GM12873 (cell line): ENCODE data around the gene DENND4A.

Source experiments
- CTCF ChIP-seq: IDR thresholded peaks from 2 replicates; pipeline ENCODE4 v1.5.1; 2012; ENCODE audit warnings: low read depth, mild to moderate bottlenecking, moderate library complexity, low read length, control low read depth; ENCODE audit not compliant: insufficient read depth; ENCODE audit errors: missing control alignments

DENND4A gene

GRCh38 chr15:65666257-65666656, 125.8 kb downstream of the DENND4A start:
- TF ChIP-seq CTCF, result no peak

- TF ChIP-seq CTCF, result no peak
These were observed 128.6 kb downstream of the DENND4A start for GRCh38 chr15:65663521-65663920.

- TF ChIP-seq CTCF, result no peak
These were observed 131.2 kb downstream of the DENND4A start for GRCh38 chr15:65660927-65661326.

GRCh38 chr15:65659502-65660052, 132.5 kb downstream of the DENND4A start:
- TF ChIP-seq CTCF, result no peak

DNA sequence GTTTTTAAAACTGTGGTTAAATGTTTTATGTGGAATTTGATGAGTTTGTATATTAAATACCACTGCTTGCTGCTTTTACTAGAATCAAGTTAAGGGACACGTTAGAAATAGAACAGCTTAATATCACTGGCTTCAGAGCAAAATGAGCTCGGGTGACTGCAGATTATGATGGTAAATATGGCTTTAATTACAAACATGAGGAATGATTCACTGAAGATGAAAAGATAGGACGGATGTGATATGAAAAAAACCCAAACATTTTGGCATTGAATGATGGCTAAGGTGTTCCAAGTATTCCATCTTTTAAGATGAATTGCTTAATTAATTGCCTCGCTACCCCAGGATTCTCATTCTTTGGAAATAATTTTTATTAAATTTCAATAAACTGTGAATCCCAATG, 136.6 kb downstream of the DENND4A start:
- no peak for TF ChIP-seq CTCF

DNA sequence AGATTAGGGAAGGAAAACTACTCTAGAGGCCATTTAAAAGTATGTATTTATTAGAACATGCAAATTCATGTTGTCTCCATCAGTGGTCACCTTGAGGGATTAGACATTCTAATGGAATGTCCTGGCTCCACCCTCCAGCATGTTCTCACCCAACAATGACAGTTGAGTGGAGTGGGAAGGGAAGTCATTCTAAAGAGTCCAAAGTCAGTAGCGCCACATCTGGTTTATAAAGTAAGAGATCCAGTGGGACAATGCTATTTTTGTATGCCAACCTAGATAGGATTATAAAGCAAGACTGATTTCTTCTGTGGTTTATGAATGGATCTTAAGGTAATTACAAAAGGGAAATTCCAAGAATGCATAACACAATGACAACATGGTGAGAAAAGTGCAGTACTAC, 137.1 kb downstream of the DENND4A start:
- TF ChIP-seq CTCF, result no peak

DNA sequence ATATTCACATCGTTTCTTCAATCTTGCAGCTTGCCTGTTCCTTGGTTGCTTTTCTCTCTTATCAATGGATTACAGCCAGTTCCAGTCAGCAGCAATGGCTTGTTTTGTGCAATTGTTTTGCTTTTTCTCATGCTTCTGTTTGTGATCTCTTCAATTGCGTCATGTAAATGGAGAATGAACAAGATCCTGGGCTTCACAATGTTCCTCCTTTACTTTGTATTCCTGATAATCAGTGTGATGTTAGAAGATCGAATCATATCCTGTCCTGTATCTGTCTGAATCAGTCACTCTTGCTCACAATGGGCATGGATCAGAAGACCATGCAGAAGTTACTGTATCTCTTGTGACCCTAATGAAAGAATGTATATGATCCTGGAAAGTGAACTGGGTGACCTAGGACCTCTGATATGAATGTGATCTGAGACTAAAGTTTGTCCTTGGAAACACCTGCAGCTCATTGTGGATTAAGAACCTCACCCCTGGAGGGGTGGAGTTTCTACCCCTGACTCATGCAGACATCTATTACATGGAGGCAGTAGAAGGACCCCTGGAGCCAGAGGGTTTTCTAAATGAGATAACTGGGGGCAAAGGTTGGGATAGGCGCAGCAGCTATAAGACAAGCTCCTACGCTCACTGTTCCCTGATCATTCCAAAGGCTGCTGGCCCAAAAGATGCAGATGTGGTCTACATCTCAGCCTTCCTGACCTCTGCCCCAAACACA, 138.1 kb downstream of the DENND4A start:
- TF ChIP-seq CTCF, result no peak

- no peak for TF ChIP-seq CTCF
These were observed 138.8 kb downstream of the DENND4A start for GRCh38 chr15:65653341-65653740.
